IMR-90 (cell line): ENCODE results near the gene IL12RB2. TPM values are rescaled to one million over a fixed set of nuclear protein-coding genes. Genes with fewer than 3 reads are reported as not detected.

Experiments
- ATAC-seq: fragments of 200-7000 bp; cut with Tn5 transposase; 2 replicates; pipeline ENCODE4 v1.9.1; 2020; ENCODE audit warnings: low read depth, mild to moderate bottlenecking, moderate library complexity
- BruUV-seq: library from RNA; stranded (reverse); fragments of 400-500 nt; replicated peaks from 2 replicates; lab custom pipeline; 2021; lab: Mats Ljungman, UMichigan
- CTCF ChIA-PET: fragments of 300-600 bp; formaldehyde crosslinking; extraction: SDS; loops from one replicate; lab custom pipeline; 2021; ENCODE audit warnings: antibody characterized with exemption; lab: Yijun Ruan, JAX
- POLR2A ChIA-PET: fragments of 300-600 bp; sonication (Branson Sonifier 250); formaldehyde crosslinking; loops from one replicate; lab custom pipeline; 2022; ENCODE audit warnings: antibody characterized with exemption; ENCODE audit not compliant: unreplicated experiment; lab: Charles Lee
- DNase-seq: peaks from one replicate; pipeline ENCODE4 v3.0.0; 2013
- H2AFZ ChIP-seq: replicated peaks from 2 replicates; pipeline ENCODE3; 2013; ENCODE audit warnings: low read length, mild to moderate bottlenecking; ENCODE audit not compliant: poor library complexity
- H2AK5ac ChIP-seq: 2 replicates; pipeline ENCODE4 v1.6.1; 2013; ENCODE audit warnings: low read depth, low read length, inconsistent platforms
- H2AK9ac ChIP-seq: replicated peaks from 2 replicates; pipeline ENCODE3; 2013; ENCODE audit warnings: mild to moderate bottlenecking, low read depth, low read length, moderate library complexity; ENCODE audit not compliant: poor library complexity
- H2BK120ac ChIP-seq: 2 replicates; pipeline ENCODE4 v1.6.1; 2013; ENCODE audit warnings: low read depth, low read length, inconsistent platforms
- H2BK15ac ChIP-seq: 3 replicates; pipeline ENCODE4 v1.6.1; 2013; ENCODE audit warnings: low read depth, low read length, inconsistent platforms
- H2BK20ac ChIP-seq: 2 replicates; pipeline ENCODE4 v1.6.1; 2013; ENCODE audit warnings: low read depth, mild to moderate bottlenecking, inconsistent platforms, low read length, moderate library complexity
- H2BK5ac ChIP-seq: 2 replicates; pipeline ENCODE4 v1.6.1; 2013; ENCODE audit warnings: mild to moderate bottlenecking, low read depth, low read length, inconsistent platforms; ENCODE audit not compliant: poor library complexity, severe bottlenecking
- H3K14ac ChIP-seq: replicated peaks from 2 replicates; pipeline ENCODE4 v1.6.1; 2013; ENCODE audit warnings: low read depth, low read length, inconsistent platforms
- H3K18ac ChIP-seq: 2 replicates; pipeline ENCODE4 v1.6.1; 2013; ENCODE audit warnings: low read depth, low read length, control low read depth
- H3K23ac ChIP-seq: 2 replicates; pipeline ENCODE4 v1.6.1; 2013; ENCODE audit warnings: low read depth, low read length, inconsistent platforms
- H3K27ac ChIP-seq: 2 replicates; pipeline ENCODE4 v1.5.1; 2013; ENCODE audit warnings: mild to moderate bottlenecking, control low read depth, low read length; ENCODE audit not compliant: insufficient read depth
- H3K27me3 ChIP-seq: 2 replicates; pipeline ENCODE4 v1.6.1; 2013; ENCODE audit warnings: low read length; ENCODE audit not compliant: control insufficient read depth, insufficient read depth
- H3K36me3 ChIP-seq: 2 replicates; pipeline ENCODE4 v1.6.1; 2013; ENCODE audit warnings: low read length, mixed read lengths; ENCODE audit not compliant: control insufficient read depth, insufficient read depth
- H3K4ac ChIP-seq: 2 replicates; pipeline ENCODE4 v1.6.1; 2013; ENCODE audit warnings: low read depth, low read length, inconsistent platforms
- H3K4me1 ChIP-seq: 2 replicates; pipeline ENCODE4 v1.6.1; 2013; ENCODE audit warnings: low read length, mixed read lengths; ENCODE audit not compliant: control insufficient read depth, insufficient read depth
- H3K4me2 ChIP-seq: 2 replicates; pipeline ENCODE4 v1.6.1; 2013; ENCODE audit warnings: low read depth, mild to moderate bottlenecking, control low read depth, low read length, moderate library complexity
- H3K4me3 ChIP-seq: 2 replicates; pipeline ENCODE4 v1.5.1; 2013; ENCODE audit warnings: low read depth, mild to moderate bottlenecking, control low read depth, low read length, moderate library complexity; ENCODE audit not compliant: insufficient read depth
- H3K56ac ChIP-seq: 2 replicates; pipeline ENCODE4 v1.6.1; 2013; ENCODE audit warnings: low read length, inconsistent platforms; ENCODE audit not compliant: insufficient read depth; ENCODE audit errors: extremely low read depth
- H3K79me1 ChIP-seq, 2 experiments: 2 replicates each; pipeline ENCODE4 v1.6.1; 2013; ENCODE audit warnings: low read length in 2 of 2, inconsistent platforms in 1 of 2, low read depth in 1 of 2
- H3K9ac ChIP-seq: 2 replicates; pipeline ENCODE4 v1.6.1; 2013; ENCODE audit warnings: low read depth, low read length, control low read depth
- H3K9me1 ChIP-seq: 2 replicates; pipeline ENCODE4 v1.6.1; 2013; ENCODE audit warnings: low read length, inconsistent platforms; ENCODE audit not compliant: insufficient read depth
- H3K9me3 ChIP-seq: 2 replicates; pipeline ENCODE4 v1.6.1; 2013; ENCODE audit warnings: low read length; ENCODE audit not compliant: control insufficient read depth, insufficient read depth
- H4K20me1 ChIP-seq: 2 replicates; pipeline ENCODE4 v1.6.1; 2013; ENCODE audit warnings: low read length, inconsistent platforms; ENCODE audit not compliant: insufficient read depth
- H4K5ac ChIP-seq: 2 replicates; pipeline ENCODE4 v1.6.1; 2013; ENCODE audit warnings: mild to moderate bottlenecking, low read depth, low read length, control low read depth
- H4K8ac ChIP-seq, 2 experiments: 2 replicates each; pipeline ENCODE4 v1.6.1; 2013; ENCODE audit warnings: low read depth in 2 of 2, low read length in 2 of 2, control low read depth in 1 of 2, inconsistent platforms in 1 of 2
- H4K91ac ChIP-seq: 2 replicates; pipeline ENCODE4 v1.6.1; 2013; ENCODE audit warnings: low read depth, low read length, inconsistent platforms; ENCODE audit not compliant: insufficient read depth
- BHLHE40 ChIP-seq: fragments of 150-350 bp; IDR thresholded peaks from 2 replicates; pipeline ENCODE4 v1.6.1; 2016; ENCODE audit warnings: mild to moderate bottlenecking, low read depth, low read length
- CHD1 ChIP-seq: IDR thresholded peaks from 2 replicates; pipeline ENCODE4 v1.6.1; 2012; ENCODE audit warnings: low read depth, low read length, improper control_type of control experiment
- CTCF ChIP-seq: conservative IDR thresholded peaks from 2 replicates; pipeline ENCODE4 v1.5.1; 2012; ENCODE audit warnings: mild to moderate bottlenecking, low read depth, low read length, improper control_type of control experiment
- ELK1 ChIP-seq: fragments of 150-350 bp; IDR thresholded peaks from 2 replicates; pipeline ENCODE4 v1.6.1; 2016; ENCODE audit warnings: low read depth, mild to moderate bottlenecking, low read length, moderate library complexity, borderline replicate concordance
- FOS ChIP-seq: fragments of 150-350 bp; IDR thresholded peaks from 2 replicates; pipeline ENCODE4 v1.6.1; 2016; ENCODE audit warnings: low read depth, low read length
- MAFK ChIP-seq: IDR thresholded peaks from 2 replicates; pipeline ENCODE4 v1.6.1; 2012; ENCODE audit warnings: low read depth, low read length, improper control_type of control experiment
- MXI1 ChIP-seq: IDR thresholded peaks from 2 replicates; pipeline ENCODE4 v1.6.1; 2012; ENCODE audit warnings: low read depth, mild to moderate bottlenecking, low read length, moderate library complexity, borderline replicate concordance
- POLR2A ChIP-seq: IDR thresholded peaks from 2 replicates; pipeline ENCODE4 v1.6.1; 2012; ENCODE audit warnings: mild to moderate bottlenecking, low read depth, low read length
- RAD21 ChIP-seq: IDR thresholded peaks from 2 replicates; pipeline ENCODE4 v1.6.1; 2012; ENCODE audit warnings: low read length, improper control_type of control experiment
- SMC3 ChIP-seq: fragments of 150-350 bp; IDR thresholded peaks from 2 replicates; pipeline ENCODE4 v1.6.1; 2016; ENCODE audit warnings: low read depth, mild to moderate bottlenecking, antibody characterized with exemption, low read length, moderate library complexity
- WGBS, 2 experiments: methylation state at CpG; one replicate each; pipeline versions ENCODE4 v1.1.5 to v1.1.7; 2013; ENCODE audit warnings: missing lambda C conversion rate in 2 of 2; ENCODE audit not compliant: insufficient read length in 1 of 2; ENCODE audit errors: extremely low coverage in 2 of 2; 5-methylcytosine and 5-hydroxymethylcytosine counted together
- dilution Hi-C: fragments of 300-500 bp; cut with HindIII; formaldehyde crosslinking; loops from one replicate; pipeline ENCODE4 v1.14.3; 2018; ENCODE audit warnings: low sequenced_read_pairs; ENCODE audit not compliant: unreplicated experiment
- in situ Hi-C: fragments of 300-500 bp; cut with MboI; formaldehyde crosslinking; loops from 3 replicates; pipeline ENCODE4 v1.14.3; 2019; ENCODE audit warnings: low sequenced_read_pairs, inconsistent platforms, mixed read lengths
- intact Hi-C: fragments of 100-400 bp; cut with micrococcal nuclease; formaldehyde crosslinking; loops from 2 replicates; pipeline ENCODE4 v1.10.0; 2022
- polyA plus RNA-seq, 3 experiments: library from polyadenylated mRNA; depleted of rRNA; stranded (reverse); fragments of >200 nt; gene quantifications; 2 replicates each; pipeline ENCODE4 v1.2.3, GENCODE V29; 2012; ENCODE audit warnings: low replicate concordance in 1 of 3
- total RNA-seq: library from RNA; depleted of rRNA; stranded (reverse); fragments of >200 nt; gene quantifications from 2 replicates; pipeline ENCODE4 v1.2.3, GENCODE V29; 2012
- TF ChIP-seq, protein P1 (sequence below): fragments of 150-350 bp; IDR thresholded peaks from 2 replicates; pipeline ENCODE4 v1.6.1; 2017; ENCODE audit warnings: mild to moderate bottlenecking, antibody characterized with exemption, low read length, low read depth

IL12RB2 gene
- total and polyA plus RNA-seq, 2 of the 4 experiments (the other 2 are of a cell fraction): not detected

- TF ChIP-seq MAFK: no peak
Measured at GRCh38 chr1:67342076-67342890, 34.6 kb downstream of the IL12RB2 start (continued).

DNA sequence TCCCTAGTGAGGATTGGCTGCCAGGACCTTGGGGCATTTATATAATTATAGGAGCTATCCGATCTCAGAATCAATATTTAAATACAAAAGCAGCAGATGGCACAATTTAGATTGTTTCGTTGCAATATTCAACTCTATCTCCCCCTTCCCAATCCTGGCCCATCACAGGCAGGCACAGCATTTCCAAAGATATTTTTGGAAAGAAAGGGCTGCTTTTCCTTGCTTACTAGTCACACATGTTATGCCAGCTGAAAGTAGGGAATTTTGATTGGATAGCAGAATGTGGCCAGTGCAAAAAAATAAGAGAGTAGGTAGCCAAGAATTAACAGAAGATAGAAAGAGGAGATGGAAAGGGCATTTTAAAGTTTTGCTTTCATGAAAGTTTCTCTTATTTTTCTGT lies 37.9 kb downstream of the IL12RB2 start:
- Histone ChIP-seq H2AK5ac (no peak overlapping the region), H4K8ac (no peak overlapping the region), H2BK15ac (no peak overlapping the region), H4K5ac (no peak overlapping the region), H2BK20ac (no peak overlapping the region), H2AFZ (no peak overlapping the region), H4K20me1 (no peaks in the 10 kb centered on the region), H3K9ac (no peak overlapping the region), H4K91ac (no peak overlapping the region), H3K4ac (no peak overlapping the region), H3K14ac (no peak overlapping the region), H2AK9ac (no peak overlapping the region), H2BK5ac (no peak overlapping the region), H3K36me3 (no peaks in the 10 kb centered on the region), H3K27me3 (peaks cover 4% of the 10 kb centered on the region), H3K56ac (no peak overlapping the region), H3K18ac (no peak overlapping the region), H3K9me3 (no peaks in the 10 kb centered on the region), H2BK120ac (no peak overlapping the region), H3K4me2 (no peak overlapping the region), H3K23ac (no peak overlapping the region), H3K27ac (no peak overlapping the region), H3K4me1 (peaks cover 5% of the 10 kb centered on the region; the same call in 1 of the 2 replicates), H3K4me3 (no peak overlapping the region), H3K79me1 (no peaks in the 10 kb centered on the region), H3K9me1 (no peaks in the 10 kb centered on the region)
- intact Hi-C loops: no loop called here
- BruUV-seq: no TSS peak
- ATAC-seq (no peak), DNase-seq (no peak)
- no CpG with 5 or more reads among the region's 2 CpGs for whole genome bisulfite sequencing, 2 experiments
- TF ChIP-seq CTCF: no peak
- TF ChIP-seq POLR2A: no peak
- TF ChIP-seq MXI1: no peak
- TF ChIP-seq SMC3: no peak
- TF ChIP-seq RAD21: no peak
- no peak for TF ChIP-seq BHLHE40
- TF ChIP-seq MAFK: no peak
- TF ChIP-seq FOS: no peak
- no peak for TF ChIP-seq ELK1
- no peak for TF ChIP-seq CHD1
- TF ChIP-seq, protein P1, sequence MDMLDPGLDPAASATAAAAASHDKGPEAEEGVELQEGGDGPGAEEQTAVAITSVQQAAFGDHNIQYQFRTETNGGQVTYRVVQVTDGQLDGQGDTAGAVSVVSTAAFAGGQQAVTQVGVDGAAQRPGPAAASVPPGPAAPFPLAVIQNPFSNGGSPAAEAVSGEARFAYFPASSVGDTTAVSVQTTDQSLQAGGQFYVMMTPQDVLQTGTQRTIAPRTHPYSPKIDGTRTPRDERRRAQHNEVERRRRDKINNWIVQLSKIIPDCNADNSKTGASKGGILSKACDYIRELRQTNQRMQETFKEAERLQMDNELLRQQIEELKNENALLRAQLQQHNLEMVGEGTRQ: no peak
- dilution Hi-C loops: no loop called here
- ChIA-PET POLR2A (no interaction called here), CTCF (interaction anchor here (0.6 to 3.6 kb wide), 3 partner anchors 12 to 156 kb away, joined by 3 to 34 read pairs (median 3); no protein-coding TSS in a partner anchor)
- in situ Hi-C loops: loop anchor here (5.0 kb wide), 1 partner anchor 157 kb away; no protein-coding TSS in a partner anchor
